Activated effector memory CD4-positive, alpha-beta T cell treated with anti-CD3 and anti-CD28 coated beads, Interleukin-2, amount 50 U/mL, for 16 hours (primary cell): Measurements from ENCODE around the gene ARHGEF2.

Source experiments
- DNase-seq: peaks from one replicate; pipeline ENCODE4 v3.0.0-alpha.2; 2020

The ARHGEF2 gene

DNA sequence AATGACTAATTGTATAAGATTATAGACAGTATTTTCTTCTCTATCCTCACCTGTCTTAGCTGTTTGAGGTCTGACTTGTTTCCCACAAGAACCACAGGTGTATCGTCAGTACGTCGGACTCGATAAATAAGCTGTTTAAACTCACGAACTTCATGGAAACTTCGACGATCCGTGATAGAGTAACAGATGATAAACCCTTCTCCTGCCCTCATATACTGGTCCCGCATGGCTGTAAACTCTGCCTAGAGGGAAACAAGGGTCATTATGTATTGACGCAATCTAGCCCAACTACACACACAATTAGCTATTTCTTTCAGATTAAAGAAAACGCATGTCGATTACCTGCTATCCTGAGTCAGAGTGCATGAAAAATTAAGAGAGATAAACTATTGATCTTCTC, 74.1 kb downstream of the ARHGEF2 start:
- DNase-seq, result no peak

DNA sequence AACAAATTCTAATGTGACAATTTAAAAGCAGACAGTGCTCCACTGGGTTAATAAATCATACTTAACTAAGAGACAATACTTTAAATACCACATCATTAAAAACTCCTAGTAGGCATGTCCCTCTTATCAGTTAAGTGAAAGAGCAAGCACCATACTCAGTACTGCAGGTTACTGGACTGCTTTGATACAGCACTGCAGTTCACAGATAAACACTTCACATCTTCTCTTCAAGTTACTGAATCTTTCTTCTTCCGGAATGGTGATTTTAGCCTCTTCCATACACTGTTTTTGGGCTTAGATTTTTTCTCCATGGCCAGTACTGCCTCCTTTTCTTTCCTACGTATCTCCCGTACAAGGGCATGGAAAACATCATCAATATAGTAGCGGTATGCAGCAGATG, 78.2 kb downstream of the ARHGEF2 start:
- DNase-seq, result no peak

DNA sequence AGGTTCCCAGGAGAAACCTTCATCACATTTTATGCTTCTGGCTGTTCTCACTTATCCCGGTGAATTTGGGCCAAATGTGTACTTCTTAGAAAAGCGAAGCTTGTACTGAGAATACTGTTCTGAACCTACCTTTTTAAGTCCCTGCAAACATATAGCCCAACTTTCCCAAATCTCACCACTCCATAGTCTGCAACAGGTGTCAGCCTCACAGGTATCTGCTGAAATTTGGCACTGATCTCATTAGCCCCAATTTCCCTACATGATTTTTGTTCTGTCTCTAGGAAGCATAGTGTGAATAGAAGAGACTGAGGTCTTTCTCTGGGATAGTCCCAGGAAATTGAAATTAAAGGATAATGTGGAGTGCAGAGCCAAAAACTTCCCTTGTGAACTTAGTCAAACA, 78.7 kb downstream of the ARHGEF2 start:
- no peak for DNase-seq

DNA sequence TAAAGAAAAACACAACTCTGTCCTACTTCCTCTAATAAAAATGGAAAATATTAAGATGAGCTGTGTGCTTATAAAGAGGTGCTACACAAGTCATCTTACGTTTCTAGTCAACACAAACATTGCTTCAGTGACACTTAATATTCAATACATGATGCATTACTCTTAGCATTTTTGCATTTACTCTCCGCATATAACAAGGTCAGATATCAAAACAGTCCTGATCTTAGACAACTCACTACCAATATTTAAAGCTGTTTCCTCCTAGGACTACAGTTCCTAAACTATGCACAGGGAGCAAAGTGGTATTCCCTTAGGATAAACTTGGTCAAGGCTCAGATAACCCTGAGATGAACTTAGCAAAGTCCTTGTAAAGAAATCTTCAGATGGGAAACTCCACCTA, 79.5 kb downstream of the ARHGEF2 start:
- DNase-seq, result no peak

DNA sequence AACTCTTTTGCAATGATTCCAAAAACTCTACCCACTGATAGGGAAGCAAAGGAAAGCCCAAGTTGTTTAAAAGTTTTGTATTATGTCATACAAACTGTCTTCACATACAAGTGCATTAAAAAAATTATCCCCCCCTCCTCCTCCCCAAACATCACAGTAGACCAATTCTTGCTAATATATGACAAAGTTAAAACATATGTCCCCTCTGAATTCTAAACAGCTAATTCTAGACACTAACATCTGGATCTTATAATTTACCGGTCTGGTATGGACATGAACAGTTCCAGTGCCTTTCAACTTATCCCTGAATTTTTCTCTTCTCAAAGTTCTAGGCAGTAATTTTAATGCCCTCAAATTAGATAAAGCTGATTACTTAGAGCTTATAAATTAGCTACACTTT, 80.6 kb downstream of the ARHGEF2 start:
- no peak for DNase-seq
